ENCODE results near the gene BMPR1A.

Gene BMPR1A

GRCh38 chr10:86744067-86744725, 12.2 kb upstream of the BMPR1A start:
- TF ChIP-seq CTCF (IDR thresholded peaks at IDR 0.05; ENCODE audit: low read depth, low read length) (no peak), EZH2phosphoT487 (IDR thresholded peaks at IDR 0.05; ENCODE audit: low read depth) (no peak)
- no peak overlapping the region for H3K4me3 ChIP-seq (ENCODE audit: low read length)

GRCh38 chr10:86747796-86748581, 8.4 kb upstream of the BMPR1A start:
- Histone ChIP-seq H3K9me3 (ENCODE audit: insufficient read depth, low read length) (no peaks in the 10 kb centered on the region), H3K4me2 (ENCODE audit: low read length) (no peak overlapping the region), H4K20me1 (ENCODE audit: insufficient read depth, low read length) (no peaks in the 10 kb centered on the region), H3K4me3 (ENCODE audit: low read length) (no peak overlapping the region), H3K27ac (ENCODE audit: low read length) (no peak overlapping the region), H2AFZ (ENCODE audit: low read depth, low read length) (no peak overlapping the region), H3K79me2 (ENCODE audit: low read length) (no peaks in the 10 kb centered on the region), H3K36me3 (replicated peaks; ENCODE audit: low read depth, low read length) (no peaks in the 10 kb centered on the region), H3K4me1 (ENCODE audit: low read length) (peaks cover 6% of the 10 kb centered on the region), H3K27me3 (ENCODE audit: low read depth, low read length) (no peaks in the 10 kb centered on the region), H3K9ac (ENCODE audit: low read length) (no peak overlapping the region)
- TF ChIP-seq EZH2phosphoT487 (IDR thresholded peaks at IDR 0.05; ENCODE audit: low read depth): no peak
- no peak for TF ChIP-seq CTCF (IDR thresholded peaks at IDR 0.05; ENCODE audit: low read depth, low read length)

More at GRCh38 chr10:86744067-86744725, 12.2 kb upstream of the BMPR1A start:
- no peaks in the 10 kb centered on the region for H3K9me3 ChIP-seq (ENCODE audit: insufficient read depth, low read length)
- no peaks in the 10 kb centered on the region for H4K20me1 ChIP-seq (ENCODE audit: insufficient read depth, low read length)
- no peaks in the 10 kb centered on the region for H3K27me3 ChIP-seq (ENCODE audit: low read depth, low read length)
- H3K79me2 ChIP-seq (ENCODE audit: low read length): no peaks in the 10 kb centered on the region
- H3K4me1 ChIP-seq (ENCODE audit: low read length): no peaks in the 10 kb centered on the region
- no peak overlapping the region for H3K9ac ChIP-seq (ENCODE audit: low read length)
- no peak overlapping the region for H3K27ac ChIP-seq (ENCODE audit: low read length)
- H3K36me3 ChIP-seq (replicated peaks; ENCODE audit: low read depth, low read length): no peaks in the 10 kb centered on the region
- no peak overlapping the region for H3K4me2 ChIP-seq (ENCODE audit: low read length)
- no peak overlapping the region for H2AFZ ChIP-seq (ENCODE audit: low read depth, low read length)

- H3K4me1 ChIP-seq (ENCODE audit: low read length): peaks cover 13% of the 10 kb centered on the region
These were observed 6.6 kb upstream of the BMPR1A start for GRCh38 chr10:86749854-86750253.

More at GRCh38 chr10:86749854-86750253, 6.6 kb upstream of the BMPR1A start:
- H3K27me3 ChIP-seq (ENCODE audit: low read depth, low read length): no peaks in the 10 kb centered on the region
- H3K4me3 ChIP-seq (ENCODE audit: low read length): no peak overlapping the region
- no peak overlapping the region for H3K4me2 ChIP-seq (ENCODE audit: low read length)
- H3K27ac ChIP-seq (ENCODE audit: low read length): no peak overlapping the region
- no peak overlapping the region for H3K9ac ChIP-seq (ENCODE audit: low read length)
- no peaks in the 10 kb centered on the region for H3K36me3 ChIP-seq (replicated peaks; ENCODE audit: low read depth, low read length)
- no peak overlapping the region for H2AFZ ChIP-seq (ENCODE audit: low read depth, low read length)
- H4K20me1 ChIP-seq (ENCODE audit: insufficient read depth, low read length): no peaks in the 10 kb centered on the region
- TF ChIP-seq CTCF (IDR thresholded peaks at IDR 0.05; ENCODE audit: low read depth, low read length) (no peak), EZH2phosphoT487 (IDR thresholded peaks at IDR 0.05; ENCODE audit: low read depth) (no peak)
- H3K79me2 ChIP-seq (ENCODE audit: low read length): no peaks in the 10 kb centered on the region
- no peaks in the 10 kb centered on the region for H3K9me3 ChIP-seq (ENCODE audit: insufficient read depth, low read length)

Measured in OCI-LY3 (cell line).